Measurements from ENCODE around the gene SUGP1.

GRCh38 chr19:19334063-19334988, 14.0 kb upstream of the SUGP1 start:
- TF ChIP-seq POLR2A (IDR thresholded peaks at IDR 0.05; ENCODE audit: low read length) (no peak), GATA1 (IDR thresholded peaks at IDR 0.05; ENCODE audit: low read depth, low read length) (no peak)
